Activated T-helper 1 cell treated with anti-CD3 and anti-CD28 coated beads, Interleukin-2, amount 50 U/mL, for 16 hours (primary cell): ENCODE data around the gene MAPK8IP1.
"Not testable (repeated sequence)": the region's sequence is repeated elsewhere in the genome, so short reads cannot be mapped to it uniquely, and the experiment has no call there.

Experiments used
- DNase-seq, 2 donors: peaks; one replicate each; pipeline ENCODE4 v3.0.0-alpha.2; 2020; ENCODE audit warnings: low read depth in 1 of 2, low spot score in 1 of 2

The MAPK8IP1 gene

GRCh38 chr11:45889555-45889954 is 4.1 kb downstream of the MAPK8IP1 start:
- no peak for DNase-seq

- DNase-seq = no peak
These were observed 4.5 kb downstream of the MAPK8IP1 start for GRCh38 chr11:45889966-45890365.

GRCh38 chr11:45890886-45891550 is 5.6 kb downstream of the MAPK8IP1 start:
- DNase-seq = no peak

GRCh38 chr11:45892856-45893255 is 7.4 kb downstream of the MAPK8IP1 start:
- no peak for DNase-seq

GRCh38 chr11:45894555-45895247 is 9.2 kb downstream of the MAPK8IP1 start:
- DNase-seq = no peak

GRCh38 chr11:45895553-45896259 is 10.3 kb downstream of the MAPK8IP1 start:
- DNase-seq = no peak

- no peak for DNase-seq
These were observed 11.1 kb downstream of the MAPK8IP1 start for GRCh38 chr11:45896422-45896984.

GRCh38 chr11:45897556-45897955 is 12.1 kb downstream of the MAPK8IP1 start:
- no peak for DNase-seq

- no peak for DNase-seq
These were observed 13.6 kb downstream of the MAPK8IP1 start for GRCh38 chr11:45899086-45899447.

GRCh38 chr11:45899448-45900174 is 14.2 kb downstream of the MAPK8IP1 start:
- peak in 1 of 2 donors; percentile 45 for DNase-seq

- not testable (repeated sequence) for DNase-seq
These were observed 14.8 kb downstream of the MAPK8IP1 start for GRCh38 chr11:45900175-45900800.

- DNase-seq = no peak
These were observed 15.6 kb downstream of the MAPK8IP1 start for GRCh38 chr11:45900916-45901617.

- no peak for DNase-seq
These were observed 16.2 kb downstream of the MAPK8IP1 start for GRCh38 chr11:45901626-45902025.

- no peak for DNase-seq
These were observed 17.3 kb downstream of the MAPK8IP1 start for GRCh38 chr11:45902452-45903380.

GRCh38 chr11:45904309-45904915 is 19.0 kb downstream of the MAPK8IP1 start:
- no peak for DNase-seq

GRCh38 chr11:45905095-45905494 is 19.6 kb downstream of the MAPK8IP1 start:
- DNase-seq = no peak

GRCh38 chr11:45905576-45905975 is 20.1 kb downstream of the MAPK8IP1 start:
- not testable (repeated sequence) for DNase-seq

GRCh38 chr11:45906096-45906682 is 20.7 kb downstream of the MAPK8IP1 start:
- DNase-seq = no peak
